ENCODE measurements around the gene CDH4. TPM values are rescaled to one million over a fixed set of nuclear protein-coding genes. Genes with fewer than 3 reads are reported as not detected.

The CDH4 gene
- total RNA-seq, 2 donors from 2014 or later: 0.05 to 2.2 TPM

DNA sequence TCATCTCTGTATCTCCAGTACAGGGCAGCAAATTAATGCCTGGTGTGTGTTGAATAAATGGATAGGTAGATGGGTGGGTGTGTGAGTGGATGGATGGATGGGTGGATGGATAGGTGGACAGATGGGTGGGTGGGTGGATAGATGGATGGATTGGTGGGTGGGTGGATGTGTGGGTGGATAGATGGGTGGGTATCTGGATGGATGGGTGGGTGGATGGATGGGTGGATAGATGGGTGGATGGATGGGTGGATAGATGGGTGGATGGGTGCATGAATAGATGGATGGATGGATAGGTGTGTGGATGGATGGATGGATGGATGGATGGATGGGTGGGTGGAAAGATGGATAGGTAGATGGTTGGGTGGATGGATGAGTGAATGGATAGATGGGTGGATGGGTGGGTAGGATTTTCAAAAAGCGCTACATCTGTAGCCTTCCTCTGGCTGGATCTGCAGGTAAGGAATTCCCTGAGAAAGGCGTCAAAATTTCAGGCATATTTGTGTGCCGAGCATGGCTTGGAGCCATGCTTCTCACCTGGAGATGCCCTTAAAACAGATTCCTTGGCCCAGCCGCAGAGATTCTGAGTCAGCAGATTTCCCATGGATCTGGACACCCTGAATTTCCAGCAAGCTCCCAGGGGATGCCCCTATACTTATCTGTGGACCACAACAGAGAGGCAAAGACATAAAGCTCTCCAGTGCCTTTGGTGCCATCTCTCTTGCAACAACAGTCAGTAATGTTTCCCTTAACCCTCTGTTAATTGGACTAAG, 177.6 kb downstream of the CDH4 start:
- WGBS: 76% methylated on average over 4 of the region's 4 CpGs
- no peak overlapping the region for H3K4me3 ChIP-seq
- intact Hi-C loops (cut with DNase I): no loop called here
- DNase-seq (ENCODE audit: low spot score): no peak
- no peaks in the 10 kb centered on the region for H3K9me3 ChIP-seq
- no peaks in the 10 kb centered on the region for H3K36me3 ChIP-seq
- no peak for TF ChIP-seq POLR2A (IDR thresholded peaks at IDR 0.05)
- TF ChIP-seq, protein P1, sequence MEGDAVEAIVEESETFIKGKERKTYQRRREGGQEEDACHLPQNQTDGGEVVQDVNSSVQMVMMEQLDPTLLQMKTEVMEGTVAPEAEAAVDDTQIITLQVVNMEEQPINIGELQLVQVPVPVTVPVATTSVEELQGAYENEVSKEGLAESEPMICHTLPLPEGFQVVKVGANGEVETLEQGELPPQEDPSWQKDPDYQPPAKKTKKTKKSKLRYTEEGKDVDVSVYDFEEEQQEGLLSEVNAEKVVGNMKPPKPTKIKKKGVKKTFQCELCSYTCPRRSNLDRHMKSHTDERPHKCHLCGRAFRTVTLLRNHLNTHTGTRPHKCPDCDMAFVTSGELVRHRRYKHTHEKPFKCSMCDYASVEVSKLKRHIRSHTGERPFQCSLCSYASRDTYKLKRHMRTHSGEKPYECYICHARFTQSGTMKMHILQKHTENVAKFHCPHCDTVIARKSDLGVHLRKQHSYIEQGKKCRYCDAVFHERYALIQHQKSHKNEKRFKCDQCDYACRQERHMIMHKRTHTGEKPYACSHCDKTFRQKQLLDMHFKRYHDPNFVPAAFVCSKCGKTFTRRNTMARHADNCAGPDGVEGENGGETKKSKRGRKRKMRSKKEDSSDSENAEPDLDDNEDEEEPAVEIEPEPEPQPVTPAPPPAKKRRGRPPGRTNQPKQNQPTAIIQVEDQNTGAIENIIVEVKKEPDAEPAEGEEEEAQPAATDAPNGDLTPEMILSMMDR (IDR thresholded peaks at IDR 0.05): no peak
- no peak for TF ChIP-seq POLR2AphosphoS5 (IDR thresholded peaks at IDR 0.05)
- no peaks in the 10 kb centered on the region for H3K27me3 ChIP-seq (replicated peaks; ENCODE audit: insufficient read depth)
- H3K4me1 ChIP-seq (replicated peaks): no peaks in the 10 kb centered on the region
- no peak overlapping the region for H3K27ac ChIP-seq

DNA sequence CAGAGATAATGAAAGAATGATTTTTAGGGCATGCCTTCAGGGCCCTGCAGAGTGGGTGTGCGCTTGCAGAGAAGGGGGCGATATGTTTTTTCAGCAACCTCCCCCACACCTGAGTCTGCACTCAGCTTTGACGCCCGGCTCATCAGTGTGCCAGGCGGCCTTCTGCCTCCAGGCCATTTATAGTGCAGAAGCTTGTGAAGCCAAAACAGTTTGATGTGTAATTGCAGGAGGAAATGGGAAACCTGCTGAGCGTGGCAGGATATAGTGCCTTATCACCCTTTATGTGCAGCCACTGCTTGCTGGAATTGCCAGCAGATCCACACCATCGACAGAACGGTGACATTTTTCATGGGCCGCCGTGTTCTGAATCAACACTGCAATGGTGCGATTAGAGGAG, 178.2 kb downstream of the CDH4 start:
- H3K27me3 ChIP-seq (replicated peaks; ENCODE audit: insufficient read depth): no peaks in the 10 kb centered on the region
- intact Hi-C loops (cut with DNase I): no loop called here
- no peak for DNase-seq (ENCODE audit: low spot score)
- no peaks in the 10 kb centered on the region for H3K9me3 ChIP-seq
- no peaks in the 10 kb centered on the region for H3K4me1 ChIP-seq (replicated peaks)
- no peak overlapping the region for H3K27ac ChIP-seq
- H3K36me3 ChIP-seq: no peaks in the 10 kb centered on the region
- TF ChIP-seq POLR2A (IDR thresholded peaks at IDR 0.05) (no peak), POLR2AphosphoS5 (IDR thresholded peaks at IDR 0.05) (no peak)
- TF ChIP-seq, protein P1 (IDR thresholded peaks at IDR 0.05): no peak
- no peak overlapping the region for H3K4me3 ChIP-seq
- 29% methylated on average over 11 of the region's 11 CpGs for WGBS

DNA sequence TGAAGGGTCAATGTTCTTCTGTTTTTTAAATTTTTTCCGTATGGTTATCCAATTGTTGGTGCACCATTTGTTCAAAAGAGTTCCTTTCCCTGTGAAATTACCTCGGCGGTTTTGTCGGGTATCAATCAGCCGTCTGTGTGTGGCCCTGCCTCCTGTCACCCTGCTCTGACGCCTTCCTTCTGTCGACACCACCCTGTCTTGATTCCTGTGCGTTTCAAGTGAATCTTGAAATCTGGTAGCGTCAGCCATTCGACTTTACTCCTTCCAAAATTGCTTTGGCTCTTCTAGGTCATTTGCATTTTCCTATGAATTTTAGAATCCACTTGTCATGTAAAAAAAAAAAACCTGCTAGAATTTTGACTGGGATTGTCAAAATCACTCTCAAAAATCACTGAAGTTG, 181.1 kb downstream of the CDH4 start:
- no peaks in the 10 kb centered on the region for H3K27me3 ChIP-seq (replicated peaks; ENCODE audit: insufficient read depth)
- no peaks in the 10 kb centered on the region for H3K36me3 ChIP-seq
- WGBS: 65% methylated on average over 10 of the region's 10 CpGs
- intact Hi-C loops (cut with DNase I): no loop called here
- H3K4me3 ChIP-seq: no peak overlapping the region
- H3K27ac ChIP-seq: no peak overlapping the region
- no peak for DNase-seq (ENCODE audit: low spot score)
- H3K4me1 ChIP-seq (replicated peaks): no peaks in the 10 kb centered on the region
- TF ChIP-seq, protein P1 (IDR thresholded peaks at IDR 0.05): no peak
- no peak for TF ChIP-seq POLR2A (IDR thresholded peaks at IDR 0.05)
- H3K9me3 ChIP-seq: no peaks in the 10 kb centered on the region

DNA sequence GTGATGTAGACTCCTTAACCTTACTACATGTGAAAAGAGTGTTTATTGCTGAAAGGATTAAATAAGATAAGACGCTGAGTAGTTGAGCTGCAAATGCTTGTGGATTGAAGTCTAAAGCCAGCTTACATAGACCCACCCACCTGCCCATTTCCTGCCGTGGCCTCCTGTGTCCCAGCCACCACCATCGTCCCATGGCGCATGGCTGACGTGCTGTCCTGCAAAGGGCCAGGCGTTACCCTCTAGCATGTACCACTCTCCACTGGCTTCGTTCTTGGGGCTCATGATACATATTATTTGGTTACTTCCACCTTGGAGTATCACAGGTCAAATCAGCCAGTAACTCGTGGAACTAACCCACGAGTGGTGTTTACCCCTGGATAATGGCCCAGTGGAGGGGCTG, 181.8 kb downstream of the CDH4 start:
- WGBS: 73% methylated on average over 9 of the region's 9 CpGs
- DNase-seq (ENCODE audit: low spot score): no peak
- no peak for TF ChIP-seq POLR2A (IDR thresholded peaks at IDR 0.05)
- TF ChIP-seq, protein P1 (IDR thresholded peaks at IDR 0.05): no peak
- no peak for TF ChIP-seq POLR2AphosphoS5 (IDR thresholded peaks at IDR 0.05)
- Histone ChIP-seq H3K27me3 (replicated peaks; ENCODE audit: insufficient read depth) (no peaks in the 10 kb centered on the region), H3K4me3 (no peak overlapping the region), H3K9me3 (no peaks in the 10 kb centered on the region), H3K36me3 (no peaks in the 10 kb centered on the region), H3K4me1 (replicated peaks) (no peaks in the 10 kb centered on the region), H3K27ac (no peak overlapping the region)
- intact Hi-C loops (cut with DNase I): no loop called here

DNA sequence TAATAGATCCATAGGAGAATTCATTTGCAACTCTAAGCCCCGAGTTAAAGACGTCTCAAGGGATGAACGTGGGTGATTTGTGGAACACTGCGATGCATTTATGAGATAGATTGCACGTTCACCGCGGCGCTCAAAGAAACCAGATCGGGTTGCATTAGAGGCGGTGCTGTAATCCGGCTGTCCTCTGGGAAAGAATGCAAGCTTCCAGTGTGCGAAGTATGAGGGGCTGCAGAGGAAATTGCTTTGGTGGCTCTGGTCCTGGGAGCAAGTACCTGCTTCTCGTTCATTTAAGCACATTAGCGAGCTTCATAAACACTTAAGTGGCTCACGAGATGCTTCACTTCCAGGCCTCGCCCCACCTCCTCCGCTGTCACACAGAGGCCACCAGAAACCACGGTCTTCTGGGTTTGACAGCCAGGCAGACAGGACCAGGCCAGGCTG, 182.3 kb downstream of the CDH4 start:
- no peaks in the 10 kb centered on the region for H3K4me1 ChIP-seq (replicated peaks)
- intact Hi-C loops (cut with DNase I): no loop called here
- no peaks in the 10 kb centered on the region for H3K36me3 ChIP-seq
- WGBS: 14% methylated on average over 18 of the region's 18 CpGs
- H3K27me3 ChIP-seq (replicated peaks; ENCODE audit: insufficient read depth): no peaks in the 10 kb centered on the region
- H3K9me3 ChIP-seq: no peaks in the 10 kb centered on the region
- TF ChIP-seq POLR2AphosphoS5 (IDR thresholded peaks at IDR 0.05): no peak
- TF ChIP-seq, protein P1 (IDR thresholded peaks at IDR 0.05): no peak
- TF ChIP-seq POLR2A (IDR thresholded peaks at IDR 0.05): no peak
- no peak overlapping the region for H3K27ac ChIP-seq
- H3K4me3 ChIP-seq: no peak overlapping the region
- no peak for DNase-seq (ENCODE audit: low spot score)

Measured in prostate gland (tissue), 2 donors.